Islet of Langerhans (tissue), 1 donor: ENCODE data around the gene BTG2.
"Not testable (repeated sequence)": the region's sequence is repeated elsewhere in the genome, so short reads cannot be mapped to it uniquely, and the experiment has no call there.

Source experiments
- FAIRE-seq: peaks from one replicate; lab custom pipeline; 2011; peaks lifted over from hg19 to GRCh38; lab: Jason Lieb, UNC

The BTG2 gene

DNA sequence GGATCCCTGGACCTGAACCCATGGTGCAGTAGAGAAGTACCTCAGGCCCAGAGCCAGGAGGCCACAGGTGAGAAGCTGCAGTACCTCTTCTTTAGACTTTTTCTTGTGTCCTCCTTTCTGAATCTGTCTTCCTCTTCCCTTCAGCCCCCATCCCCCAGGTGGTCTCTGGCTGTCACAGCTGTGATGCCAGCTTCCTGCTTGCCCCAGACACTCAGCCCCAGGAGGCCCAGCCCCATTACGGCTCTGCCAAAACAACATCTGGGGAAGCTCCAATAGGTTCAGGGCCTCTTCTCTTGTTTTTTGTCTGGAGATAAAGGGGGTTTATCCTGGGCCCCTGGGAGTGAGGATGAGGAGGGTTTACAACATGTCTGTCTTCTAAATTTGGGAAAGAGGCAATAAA, 9.5 kb upstream of the BTG2 start:
- FAIRE-seq = no peak

DNA sequence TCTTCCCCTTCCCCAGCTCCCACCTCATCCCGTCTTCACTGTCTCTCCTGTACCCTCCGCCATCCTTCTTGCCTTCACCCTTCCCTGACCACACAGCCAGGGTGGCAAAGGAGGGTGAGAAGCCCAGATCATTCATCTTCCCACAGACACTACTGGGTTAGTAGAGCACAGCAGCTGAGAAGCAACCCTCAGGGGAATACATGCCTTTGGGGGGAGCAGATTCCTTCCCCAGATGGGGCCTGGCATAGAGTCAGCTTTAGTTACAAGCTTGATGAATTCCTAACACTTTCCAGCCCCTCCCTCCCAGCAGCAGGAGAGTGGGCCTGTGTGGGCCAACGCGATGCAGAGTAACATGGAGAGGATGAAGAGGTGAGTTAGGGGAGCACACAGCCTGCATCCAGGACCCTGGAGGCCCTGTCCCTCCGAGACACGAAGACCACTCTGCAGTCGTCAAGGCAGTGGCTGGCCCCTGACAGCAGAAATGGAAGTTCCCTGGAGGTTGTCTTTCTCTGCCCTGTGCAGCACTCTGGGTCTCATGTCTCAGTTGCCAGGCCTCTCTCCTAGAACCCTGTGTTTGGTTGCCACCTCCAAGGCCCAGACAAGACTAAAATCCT, 8.8 kb upstream of the BTG2 start:
- no peak for FAIRE-seq

GRCh38 chr1:203299169-203299568, 6.2 kb upstream of the BTG2 start:
- FAIRE-seq = no peak

GRCh38 chr1:203299719-203300429, 5.4 kb upstream of the BTG2 start:
- not testable (repeated sequence) for FAIRE-seq

DNA sequence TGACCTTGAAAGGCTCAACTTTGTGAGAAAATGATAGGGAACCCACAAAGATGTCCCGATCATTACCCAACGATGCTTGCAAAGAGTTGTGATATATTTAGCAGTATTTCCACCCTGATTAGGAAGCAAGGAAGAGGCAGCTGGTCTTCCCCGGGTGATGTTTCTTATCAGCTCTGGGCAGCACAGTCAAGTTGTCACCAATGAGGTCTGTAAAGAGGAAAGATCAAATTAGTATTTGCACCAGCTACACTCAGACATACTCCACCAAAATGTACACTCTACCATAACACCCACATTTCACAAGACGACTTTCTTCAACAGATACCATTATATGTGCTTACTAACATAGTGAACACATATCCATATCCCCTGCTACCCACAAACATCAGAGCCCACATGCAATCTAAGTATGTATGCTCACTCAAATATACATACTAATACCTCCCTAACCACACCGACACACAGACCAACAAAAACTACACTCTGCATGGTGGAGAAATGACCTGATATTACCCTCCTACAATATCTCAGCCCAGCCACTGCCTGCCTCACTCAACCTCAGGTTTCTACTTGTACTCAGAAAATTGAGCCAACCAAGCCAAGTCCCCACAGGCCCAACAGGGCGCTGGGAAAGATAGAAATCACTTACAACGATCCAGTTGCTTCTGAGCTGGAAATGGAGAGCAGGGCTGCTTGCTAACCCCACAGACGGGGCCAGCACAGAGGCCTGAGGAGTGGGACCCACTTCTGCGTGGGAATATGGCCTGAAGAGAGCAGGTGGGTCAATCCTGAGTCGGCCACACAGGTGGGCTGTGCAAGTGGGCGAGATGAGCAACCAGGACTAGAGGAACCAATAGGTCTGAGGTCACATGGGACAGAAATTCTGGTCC, 4.6 kb upstream of the BTG2 start:
- no peak for FAIRE-seq

DNA sequence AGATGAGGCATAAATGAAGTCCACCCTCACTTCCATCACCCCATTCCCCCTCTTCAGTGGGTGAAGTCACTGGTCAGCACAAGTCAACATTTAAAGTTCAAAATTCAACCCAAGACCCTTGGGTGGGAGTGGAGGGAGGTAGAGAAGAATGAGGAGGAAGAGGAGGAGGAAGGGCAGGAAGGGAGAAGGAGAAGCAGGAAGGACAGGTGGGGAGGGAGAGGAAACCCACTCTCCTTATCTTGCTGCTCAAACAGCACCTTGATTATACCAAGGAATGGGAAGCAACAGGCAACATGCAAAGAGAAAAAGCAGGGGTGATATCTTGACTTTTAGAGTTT, 4.0 kb upstream of the BTG2 start:
- FAIRE-seq = no peak

GRCh38 chr1:203302456-203302855, 2.9 kb upstream of the BTG2 start:
- no peak for FAIRE-seq

DNA sequence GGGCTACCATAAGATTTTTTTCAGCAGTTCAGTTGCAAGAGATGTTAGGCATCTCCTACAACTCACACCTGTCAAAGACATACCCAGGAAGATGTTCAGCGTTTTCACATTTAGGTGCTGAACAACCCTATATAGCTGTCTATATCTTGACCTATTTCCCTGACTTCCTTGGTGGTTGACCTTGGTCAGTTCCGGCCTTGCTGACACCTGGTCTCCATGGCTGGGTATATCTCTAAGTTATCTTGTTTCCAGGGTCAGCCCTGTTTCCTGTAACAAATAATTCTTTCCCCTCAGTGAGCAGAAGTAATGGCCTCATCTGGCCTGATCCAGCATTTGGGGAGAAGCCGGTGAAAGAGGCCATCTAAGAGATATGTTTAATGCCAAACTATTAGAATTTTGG, 2.4 kb upstream of the BTG2 start:
- FAIRE-seq = no peak

DNA sequence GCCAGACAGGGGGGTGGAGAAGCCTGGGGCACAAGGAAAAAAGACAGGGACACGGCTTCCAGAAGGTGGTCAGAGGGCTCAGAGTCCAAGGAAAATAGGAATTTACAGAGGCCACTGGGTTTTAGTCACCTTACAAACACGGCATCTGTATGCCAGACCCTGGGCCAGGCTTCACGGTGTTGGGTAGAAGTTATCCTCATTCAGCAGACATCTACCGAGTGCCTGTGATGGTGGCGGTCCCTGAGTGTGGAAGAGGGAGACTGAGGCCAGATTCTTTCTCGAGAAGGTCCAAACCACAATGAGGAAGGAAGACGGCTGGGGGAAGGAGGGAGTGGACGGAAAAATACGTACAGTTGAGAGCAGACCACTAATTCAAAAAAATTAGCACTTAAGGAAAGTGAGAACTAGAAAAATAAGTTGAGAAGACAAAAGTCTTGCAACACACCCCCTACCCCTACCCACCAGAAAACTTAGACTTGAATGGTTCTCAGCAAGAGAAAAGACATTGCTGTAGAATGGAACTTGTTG, 864 bp upstream of the BTG2 start:
- no peak for FAIRE-seq

- no peak for FAIRE-seq
These were observed 430 bp downstream of the BTG2 start for GRCh38 chr1:203305809-203306088.

GRCh38 chr1:203306089-203306964, 1.0 kb downstream of the BTG2 start:
- FAIRE-seq = no peak

GRCh38 chr1:203306965-203307541, 1.7 kb downstream of the BTG2 start:
- FAIRE-seq = no peak

DNA sequence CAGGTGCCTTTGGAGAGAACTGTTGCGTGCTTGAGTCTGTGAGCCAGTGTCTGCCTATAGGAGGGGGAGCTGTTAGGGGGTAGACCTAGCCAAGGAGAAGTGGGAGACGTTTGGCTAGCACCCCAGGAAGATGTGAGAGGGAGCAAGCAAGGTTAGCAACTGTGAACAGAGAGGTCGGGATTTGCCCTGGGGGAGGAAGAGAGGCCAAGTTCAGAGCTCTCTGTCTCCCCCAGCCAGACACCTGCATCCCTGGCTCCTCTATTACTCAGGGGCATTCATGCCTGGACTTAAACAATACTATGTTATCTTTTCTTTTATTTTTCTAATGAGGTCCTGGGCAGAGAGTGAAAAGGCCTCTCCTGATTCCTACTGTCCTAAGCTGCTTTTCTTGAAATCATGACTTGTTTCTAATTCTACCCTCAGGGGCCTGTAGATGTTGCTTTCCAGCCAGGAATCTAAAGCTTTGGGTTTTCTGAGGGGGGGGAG, 2.4 kb downstream of the BTG2 start:
- no peak for FAIRE-seq

DNA sequence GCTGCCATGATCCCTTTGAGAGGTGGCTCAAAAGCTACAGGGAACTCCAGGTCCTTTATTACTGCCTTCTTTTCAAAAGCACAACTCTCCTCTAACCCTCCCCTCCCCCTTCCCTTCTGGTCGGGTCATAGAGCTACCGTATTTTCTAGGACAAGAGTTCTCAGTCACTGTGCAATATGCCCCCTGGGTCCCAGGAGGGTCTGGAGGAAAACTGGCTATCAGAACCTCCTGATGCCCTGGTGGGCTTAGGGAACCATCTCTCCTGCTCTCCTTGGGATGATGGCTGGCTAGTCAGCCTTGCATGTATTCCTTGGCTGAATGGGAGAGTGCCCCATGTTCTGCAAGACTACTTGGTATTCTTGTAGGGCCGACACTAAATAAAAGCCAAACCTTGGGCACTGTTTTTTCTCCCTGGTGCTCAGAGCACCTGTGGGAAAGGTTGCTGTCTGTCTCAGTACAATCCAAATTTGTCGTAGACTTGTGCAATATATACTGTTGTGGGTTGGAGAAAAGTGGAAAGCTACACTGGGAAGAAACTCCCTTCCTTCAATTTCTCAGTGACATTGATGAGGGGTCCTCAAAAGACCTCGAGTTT, 3.1 kb downstream of the BTG2 start:
- FAIRE-seq = no peak

DNA sequence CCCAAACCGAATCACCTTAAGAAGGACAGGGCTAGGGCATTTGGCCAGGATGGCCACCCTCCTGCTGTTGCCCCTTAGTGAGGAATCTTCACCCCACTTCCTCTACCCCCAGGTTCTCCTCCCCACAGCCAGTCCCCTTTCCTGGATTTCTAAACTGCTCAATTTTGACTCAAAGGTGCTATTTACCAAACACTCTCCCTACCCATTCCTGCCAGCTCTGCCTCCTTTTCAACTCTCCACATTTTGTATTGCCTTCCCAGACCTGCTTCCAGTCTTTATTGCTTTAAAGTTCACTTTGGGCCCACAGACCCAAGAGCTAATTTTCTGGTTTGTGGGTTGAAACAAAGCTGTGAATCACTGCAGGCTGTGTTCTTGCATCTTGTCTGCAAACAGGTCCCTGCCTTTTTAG, 3.6 kb downstream of the BTG2 start:
- FAIRE-seq = no peak

DNA sequence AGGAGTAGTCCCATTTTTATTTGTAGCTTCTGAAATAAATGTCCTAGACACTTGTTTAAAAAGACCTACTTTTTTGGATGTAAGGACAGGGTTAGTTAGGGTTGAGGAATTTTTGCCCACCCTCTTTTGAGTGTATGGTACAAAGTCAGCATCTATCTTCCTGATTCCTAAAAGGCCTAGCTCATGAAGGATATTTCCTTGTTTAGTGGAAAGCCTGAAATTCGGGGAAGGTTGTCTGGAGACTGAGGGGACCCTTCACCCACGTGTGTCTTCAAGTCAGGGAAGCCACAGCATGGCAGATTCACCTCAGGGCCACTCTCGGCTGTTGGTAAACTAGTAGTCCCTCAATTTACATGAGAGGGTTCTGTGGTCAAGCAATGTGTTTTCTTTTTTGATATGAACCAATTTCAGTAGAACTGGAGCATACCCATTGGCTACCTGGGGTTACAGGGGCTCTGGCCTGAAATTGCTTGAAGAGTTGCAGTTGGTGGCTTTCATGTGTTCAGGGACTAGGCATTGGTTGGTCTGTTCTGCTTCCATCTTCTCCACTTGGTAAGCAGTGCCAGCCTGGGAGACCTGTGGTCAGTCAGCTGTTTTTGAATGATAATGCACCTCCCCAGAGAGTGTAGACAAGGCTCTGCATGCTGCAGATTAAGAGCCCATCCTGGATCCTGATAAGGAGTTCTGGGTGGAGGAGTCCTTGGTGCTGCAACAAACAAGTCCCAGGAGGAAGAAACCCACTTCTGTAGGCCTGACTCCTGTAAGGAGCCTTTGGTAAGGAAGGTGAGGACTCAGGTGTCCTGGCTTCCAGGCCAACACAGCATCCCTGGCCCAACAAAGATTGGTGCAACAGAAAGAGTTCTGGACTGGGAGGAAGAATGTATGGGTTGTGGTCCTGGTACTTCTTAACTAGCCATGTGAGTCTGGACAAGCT, 6.3 kb downstream of the BTG2 start:
- no peak for FAIRE-seq

DNA sequence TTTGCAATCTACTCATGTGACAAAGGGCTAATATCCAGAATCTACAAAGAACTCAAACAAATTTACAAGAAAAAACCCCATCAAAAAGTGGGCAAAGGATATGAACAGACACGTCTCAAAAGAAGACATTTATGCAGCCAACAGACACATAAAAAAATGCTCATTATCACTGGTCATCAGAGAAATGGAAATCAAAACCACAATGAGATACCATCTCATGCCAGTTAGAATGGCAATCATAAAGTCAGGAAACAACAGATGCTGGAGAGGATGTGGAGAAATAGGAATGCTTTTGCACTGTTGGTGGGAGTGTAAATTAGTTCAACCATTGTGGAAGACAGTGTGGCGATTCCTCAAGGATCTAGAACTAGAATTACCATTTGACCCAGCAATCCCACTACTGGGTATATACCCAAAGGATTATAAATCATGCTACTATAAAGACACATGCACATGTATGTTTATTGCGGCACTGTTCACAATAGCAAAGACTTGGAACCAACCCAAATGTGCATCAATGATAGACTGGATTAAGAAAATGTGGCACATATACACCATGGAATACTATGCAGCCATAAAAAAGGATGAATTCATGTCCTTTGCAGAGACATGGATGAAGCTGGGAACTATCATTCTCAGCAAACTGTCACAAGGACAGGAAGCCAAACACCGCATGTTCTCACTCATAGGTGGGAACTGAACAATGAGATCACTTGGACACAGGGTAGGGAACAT, 8.9 kb downstream of the BTG2 start:
- not testable (repeated sequence) for FAIRE-seq

GRCh38 chr1:203316626-203317093, 11.3 kb downstream of the BTG2 start:
- FAIRE-seq = no peak

- FAIRE-seq = no peak
These were observed 12.3 kb downstream of the BTG2 start for GRCh38 chr1:203317429-203318228.
